Sciatic nerve (tissue), 2 donors: Measurements from ENCODE around the gene SLC12A8. TPM values are rescaled to one million over a fixed set of nuclear protein-coding genes. Genes with fewer than 3 reads are reported as not detected.

Experiments
- ATAC-seq: fragments of 200-7000 bp; cut with Tn5 transposase; one replicate; pipeline ENCODE4 v1.9.1; 2020; ENCODE audit warnings: mild to moderate bottlenecking, moderate library complexity
- DNase-seq: peaks from one replicate; pipeline ENCODE4 v3.0.0-alpha.2; 2020; ENCODE audit warnings: low spot score
- intact Hi-C: fragments of 100-400 bp; cut with DNase I; formaldehyde crosslinking; loops from one replicate; pipeline ENCODE4 v1.14.2; 2022
- microRNA-seq: library from miRNA; unstranded; fragments of <30 nt; microRNA quantifications from one replicate; pipeline ENCODE4 v1.2.0, GENCODE V29; 2020
- total RNA-seq: library from RNA; stranded (reverse); fragmentation: NEBNext Ultra II Directional; extraction: Animal tissue kit (Norgen Biotek cat#: 25700); gene quantifications from one replicate; pipeline ENCODE4 v1.2.1, GENCODE V29; 2021
- donor health status: DM: no; HTN: no; CAD: no.
- donor health status: DM: no; HTN: no; CAD: no.

SLC12A8 gene
- total RNA-seq, 1 donor from 2014 or later: 2.5 TPM

DNA sequence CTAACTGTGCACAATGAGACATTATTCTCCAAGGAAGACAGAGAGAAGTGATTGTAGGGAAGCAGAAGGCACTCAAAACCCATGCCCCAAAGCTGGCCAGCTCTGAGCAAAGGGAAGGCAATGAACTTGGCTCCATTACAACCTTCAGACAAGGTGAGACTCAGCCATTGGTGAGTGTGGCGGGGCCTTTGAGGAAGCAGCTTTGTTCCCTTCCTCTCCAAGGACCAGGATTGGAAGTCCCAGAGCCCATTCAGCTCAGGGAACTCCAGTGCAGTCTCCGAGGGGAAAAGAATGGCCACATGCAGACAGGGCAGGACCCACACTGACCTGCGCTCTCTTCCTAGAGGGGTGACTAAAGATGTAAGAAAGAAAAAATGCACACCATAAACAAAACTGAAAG is 179.9 kb downstream of the SLC12A8 start:
- intact Hi-C loops: no loop called here
- DNase-seq (no peak), ATAC-seq (no peak)

Small RNAs within 50 kb of the gene (microRNA-seq; reads per million reads assigned to microRNA genes)
- gene MIR5092: not detected

Other genes with a start within 250 kb of the SLC12A8 start
- gene HEG1, start 156.8 kb downstream of the SLC12A8 start, total RNA-seq: 87.4 TPM
- 60.6 TPM for gene ZNF148, start 162.6 kb upstream of the SLC12A8 start, total RNA-seq